HK-2 (cell line): Measurements from ENCODE around the gene HMGCL.
A peak's percentile ranks its signal among the peaks of the same experiment; 100 is the strongest.
"Not testable (repeated sequence)": the region's sequence is repeated elsewhere in the genome, so short reads cannot be mapped to it uniquely, and the experiment has no call there.

Source experiments
- DNase-seq: peaks from one replicate; pipeline ENCODE4 v3.0.0-alpha.2; 2018; ENCODE audit not compliant: unreplicated experiment

HMGCL gene

GRCh38 chr1:23798662-23799142, 26.5 kb downstream of the HMGCL start:
- DNase-seq = no peak

GRCh38 chr1:23797478-23798448, 27.5 kb downstream of the HMGCL start:
- DNase-seq = no peak

- DNase-seq = no peak
These were observed 28.6 kb downstream of the HMGCL start for GRCh38 chr1:23796466-23797271.

- DNase-seq = no peak
These were observed 29.4 kb downstream of the HMGCL start for GRCh38 chr1:23795676-23796465.

- DNase-seq = not testable (repeated sequence)
These were observed 30.5 kb downstream of the HMGCL start for GRCh38 chr1:23794732-23795182.

GRCh38 chr1:23793861-23794731, 31.1 kb downstream of the HMGCL start:
- no peak for DNase-seq

- DNase-seq = no peak
These were observed 32.0 kb downstream of the HMGCL start for GRCh38 chr1:23793018-23793781.

- DNase-seq = no peak
These were observed 32.9 kb downstream of the HMGCL start for GRCh38 chr1:23792151-23792945.

GRCh38 chr1:23791516-23792047, 33.6 kb downstream of the HMGCL start:
- DNase-seq = peak; percentile 59

- DNase-seq = peak; percentile 92
These were observed 34.3 kb downstream of the HMGCL start, which contains the start of gene LYPLA2 for GRCh38 chr1:23790696-23791515. LYPLA2 (plus strand) TSS chr1:23791145; CDS start chr1:23792683, 1,538 bp downstream.

- DNase-seq = no peak
These were observed 36.5 kb downstream of the HMGCL start for GRCh38 chr1:23788695-23789094.

- DNase-seq = no peak
These were observed 37.5 kb downstream of the HMGCL start for GRCh38 chr1:23787701-23788100.

GRCh38 chr1:23784846-23785245, 40.4 kb downstream of the HMGCL start:
- DNase-seq = no peak

- not testable (repeated sequence) for DNase-seq
These were observed 42.1 kb downstream of the HMGCL start for GRCh38 chr1:23783141-23783540.

GRCh38 chr1:23779826-23780371, 45.3 kb downstream of the HMGCL start:
- no peak for DNase-seq

GRCh38 chr1:23777979-23778814, 47.0 kb downstream of the HMGCL start, which contains the start of gene PITHD1:
PITHD1 (plus strand) TSS chr1:23778418; CDS start chr1:23778516, 98 bp downstream.
- DNase-seq = peak; percentile 85
